Neural cell (in vitro differentiated cells): ENCODE data around the gene ACOT7. TPM values are rescaled to one million over a fixed set of nuclear protein-coding genes. Genes with fewer than 3 reads are reported as not detected.
"Not testable (repeated sequence)": the region's sequence is repeated elsewhere in the genome, so short reads cannot be mapped to it uniquely, and the experiment has no call there.

Experiments
- H2AFZ ChIP-seq: fragments of 200-600, 300-800 bp; sonication (generic), shearing (Covaris generic); 2 replicates; pipeline ENCODE4 v1.6.0; 2014; ENCODE audit warnings: low read depth, mild to moderate bottlenecking, antibody characterized with exemption, low read length, moderate library complexity
- H3F3A ChIP-seq: fragments of 200-600 bp; shearing (Covaris generic); 2 replicates; pipeline ENCODE4 v1.6.1; 2016; ENCODE audit warnings: mild to moderate bottlenecking, moderate library complexity, mixed read lengths, antibody characterized with exemption, low read length; ENCODE audit not compliant: insufficient read depth, poor library complexity, severe bottlenecking
- H3K27ac ChIP-seq: fragments of 200-600, 300-800 bp; sonication (generic), shearing (Covaris generic); 2 replicates; pipeline ENCODE4 v1.5.1; 2014; ENCODE audit warnings: mild to moderate bottlenecking, low read length, moderate library complexity
- H3K27me3 ChIP-seq: fragments of 300-800, 200-600 bp; sonication (generic), shearing (Covaris generic); 2 replicates; pipeline ENCODE4 v1.6.0; 2014; ENCODE audit warnings: mild to moderate bottlenecking, low read depth, low read length, moderate library complexity; ENCODE audit not compliant: insufficient read depth
- H3K36me3 ChIP-seq: fragments of 300-800, 200-600 bp; sonication (generic), shearing (Covaris generic); 2 replicates; pipeline ENCODE4 v1.5.1; 2014; ENCODE audit warnings: mild to moderate bottlenecking, antibody characterized with exemption, low read length, moderate library complexity; ENCODE audit not compliant: insufficient read depth
- H3K4me2 ChIP-seq: fragments of 300-800, 200-600 bp; sonication (generic), shearing (Covaris generic); 2 replicates; pipeline ENCODE4 v1.6.0; 2014; ENCODE audit warnings: mild to moderate bottlenecking, low read length
- H3K4me3 ChIP-seq: fragments of 300-800, 200-600 bp; sonication (generic), shearing (Covaris generic); 2 replicates; pipeline ENCODE4 v1.5.1; 2014; ENCODE audit warnings: mild to moderate bottlenecking, low read length, moderate library complexity
- H3K79me2 ChIP-seq: fragments of 200-600 bp; shearing (Covaris generic); replicated peaks from 2 replicates; pipeline ENCODE4 v1.6.0; 2014; ENCODE audit warnings: mild to moderate bottlenecking, low read length, moderate library complexity; ENCODE audit not compliant: insufficient read depth
- H3K9ac ChIP-seq: fragments of 300-800, 200-600 bp; sonication (generic), shearing (Covaris generic); 2 replicates; pipeline ENCODE4 v1.6.1; 2016; ENCODE audit warnings: mild to moderate bottlenecking, low read length, mixed read lengths
- H3K9me2 ChIP-seq: fragments of 200-600 bp; shearing (Covaris generic); 2 replicates; pipeline ENCODE4 v1.6.1; 2016; ENCODE audit warnings: mild to moderate bottlenecking, low read length, mixed read lengths; ENCODE audit not compliant: insufficient read depth
- H3K9me3 ChIP-seq: fragments of 200-600, 300-800 bp; sonication (generic), shearing (Covaris generic); 2 replicates; pipeline ENCODE4 v1.6.1; 2016; ENCODE audit warnings: mild to moderate bottlenecking, mixed run types, low read length, moderate library complexity, mixed read lengths
- H4K20me1 ChIP-seq: fragments of 200-600 bp; shearing (Covaris generic); 2 replicates; pipeline ENCODE4 v1.6.1; 2016; ENCODE audit warnings: mild to moderate bottlenecking, mixed run types; ENCODE audit not compliant: insufficient read depth
- EZH2 ChIP-seq: fragments of 200-600, 300-800 bp; shearing (Covaris generic), sonication (generic); IDR thresholded peaks from 2 replicates; pipeline ENCODE4 v1.6.1; 2014; ENCODE audit warnings: antibody characterized with exemption, low read length, borderline replicate concordance, mild to moderate bottlenecking; ENCODE audit not compliant: insufficient read depth, poor library complexity, severe bottlenecking
- MXI1 ChIP-seq: fragments of 450-650 bp; conservative IDR thresholded peaks from 2 replicates; pipeline ENCODE4 v1.6.1; 2014; ENCODE audit warnings: antibody characterized with exemption, mild to moderate bottlenecking; ENCODE audit not compliant: poor library complexity, severe bottlenecking
- POLR2AphosphoS5 ChIP-seq: IDR thresholded peaks from 2 replicates; pipeline ENCODE4 v1.6.1; 2012
- RAD21 ChIP-seq: fragments of 450-650 bp; conservative IDR thresholded peaks from 2 replicates; pipeline ENCODE4 v1.6.1; 2014; ENCODE audit warnings: antibody characterized with exemption, mild to moderate bottlenecking, moderate library complexity
- SMC3 ChIP-seq: fragments of 450-650 bp; conservative IDR thresholded peaks from 2 replicates; pipeline ENCODE4 v1.6.1; 2014; ENCODE audit warnings: antibody characterized with exemption, mild to moderate bottlenecking, moderate library complexity; ENCODE audit not compliant: poor library complexity
- TAF1 ChIP-seq: IDR thresholded peaks from 2 replicates; pipeline ENCODE4 v1.6.1; 2012; ENCODE audit warnings: low read depth
- polyA plus RNA-seq: library from polyadenylated mRNA; depleted of rRNA; stranded (reverse); fragments of >200 nt; gene quantifications from 2 replicates; pipeline ENCODE4 v1.2.3, GENCODE V29; 2014
- TF ChIP-seq, protein P1 (sequence below): fragments of 450-650 bp; IDR thresholded peaks from 2 replicates; pipeline ENCODE4 v1.5.1; 2014; ENCODE audit warnings: antibody characterized with exemption, mild to moderate bottlenecking, moderate library complexity; ENCODE audit not compliant: poor library complexity, severe bottlenecking

The ACOT7 gene
- polyA plus RNA-seq, 1 donor from 2014 or later, result 101 TPM

GRCh38 chr1:6434186-6434585, 40.6 kb upstream of the ACOT7 start:
- no peaks in the 10 kb centered on the region for H3K27me3 ChIP-seq
- H3K36me3 ChIP-seq, result no peaks in the 10 kb centered on the region
- no peaks in the 10 kb centered on the region for H3K79me2 ChIP-seq
- H2AFZ ChIP-seq, result no peak overlapping the region
- H3K9me3 ChIP-seq, result no peaks in the 10 kb centered on the region
- no peaks in the 10 kb centered on the region for H4K20me1 ChIP-seq
- H3K9ac ChIP-seq, result no peak overlapping the region
- no peak overlapping the region for H3K4me2 ChIP-seq
- no peaks in the 10 kb centered on the region for H3K9me2 ChIP-seq
- TF ChIP-seq EZH2 (no peak), MXI1 (no peak), SMC3 (no peak), TAF1 (no peak), RAD21 (no peak), POLR2AphosphoS5 (no peak)
- TF ChIP-seq, protein P1, sequence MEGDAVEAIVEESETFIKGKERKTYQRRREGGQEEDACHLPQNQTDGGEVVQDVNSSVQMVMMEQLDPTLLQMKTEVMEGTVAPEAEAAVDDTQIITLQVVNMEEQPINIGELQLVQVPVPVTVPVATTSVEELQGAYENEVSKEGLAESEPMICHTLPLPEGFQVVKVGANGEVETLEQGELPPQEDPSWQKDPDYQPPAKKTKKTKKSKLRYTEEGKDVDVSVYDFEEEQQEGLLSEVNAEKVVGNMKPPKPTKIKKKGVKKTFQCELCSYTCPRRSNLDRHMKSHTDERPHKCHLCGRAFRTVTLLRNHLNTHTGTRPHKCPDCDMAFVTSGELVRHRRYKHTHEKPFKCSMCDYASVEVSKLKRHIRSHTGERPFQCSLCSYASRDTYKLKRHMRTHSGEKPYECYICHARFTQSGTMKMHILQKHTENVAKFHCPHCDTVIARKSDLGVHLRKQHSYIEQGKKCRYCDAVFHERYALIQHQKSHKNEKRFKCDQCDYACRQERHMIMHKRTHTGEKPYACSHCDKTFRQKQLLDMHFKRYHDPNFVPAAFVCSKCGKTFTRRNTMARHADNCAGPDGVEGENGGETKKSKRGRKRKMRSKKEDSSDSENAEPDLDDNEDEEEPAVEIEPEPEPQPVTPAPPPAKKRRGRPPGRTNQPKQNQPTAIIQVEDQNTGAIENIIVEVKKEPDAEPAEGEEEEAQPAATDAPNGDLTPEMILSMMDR, result no peak
- no peak overlapping the region for H3K27ac ChIP-seq
- no peak overlapping the region for H3K4me3 ChIP-seq
- no peaks in the 10 kb centered on the region for H3F3A ChIP-seq

- H4K20me1 ChIP-seq, H3K9me2 ChIP-seq, H3K4me2 ChIP-seq, H3K27ac ChIP-seq, H3K27me3 ChIP-seq, H3K9ac ChIP-seq, H3F3A ChIP-seq, H3K9me3 ChIP-seq, H3K4me3 ChIP-seq, H3K79me2 ChIP-seq, H3K36me3 ChIP-seq, H2AFZ ChIP-seq: not testable (repeated sequence)
Observed at GRCh38 chr1:6431645-6432579, 38.3 kb upstream of the ACOT7 start.

- H3K27me3 ChIP-seq, result peaks cover 22% of the 10 kb centered on the region
- H2AFZ ChIP-seq, H3K9me2 ChIP-seq: not testable (repeated sequence)
Observed at GRCh38 chr1:6429660-6430411, 36.3 kb upstream of the ACOT7 start.

DNA sequence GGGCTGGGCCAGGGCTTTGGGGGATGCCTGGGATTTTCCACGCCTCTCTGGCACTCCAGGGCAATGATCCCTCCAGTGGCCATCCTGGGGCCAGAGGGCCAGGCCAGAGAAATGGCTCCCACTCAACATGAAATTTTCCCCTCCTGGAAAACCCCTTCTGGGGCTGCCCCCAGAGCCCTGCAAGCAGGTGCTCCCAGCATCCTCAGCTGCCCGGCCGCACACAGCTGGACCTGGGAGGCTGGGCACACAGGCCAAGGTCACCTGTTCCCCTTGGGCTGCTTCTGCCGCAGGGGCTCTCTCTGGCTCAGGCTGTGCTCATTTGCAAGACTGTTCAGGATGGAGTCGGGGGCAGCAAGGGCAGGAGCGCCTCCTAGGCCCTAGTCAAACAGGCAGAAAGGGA, 34.9 kb upstream of the ACOT7 start:
- H3K4me2 ChIP-seq, H4K20me1 ChIP-seq, H3F3A ChIP-seq, H3K27ac ChIP-seq, H3K4me3 ChIP-seq, H3K9me3 ChIP-seq, H2AFZ ChIP-seq, H3K9ac ChIP-seq, H3K9me2 ChIP-seq, H3K36me3 ChIP-seq, H3K79me2 ChIP-seq: not testable (repeated sequence)
- peaks cover 33% of the 10 kb centered on the region for H3K27me3 ChIP-seq

More at GRCh38 chr1:6429660-6430411, 36.3 kb upstream of the ACOT7 start:
- not testable (repeated sequence) for H3K9me3 ChIP-seq, H3K27ac ChIP-seq, H3K36me3 ChIP-seq, H3K4me3 ChIP-seq, H4K20me1 ChIP-seq, H3F3A ChIP-seq, H3K9ac ChIP-seq, H3K79me2 ChIP-seq, H3K4me2 ChIP-seq
